ENCODE results near the gene SURF6.
A peak's percentile ranks its signal among the peaks of the same experiment; 100 is the strongest.
"Not testable (repeated sequence)": the region's sequence is repeated elsewhere in the genome, so short reads cannot be mapped to it uniquely, and the experiment has no call there.

SURF6 gene

DNA sequence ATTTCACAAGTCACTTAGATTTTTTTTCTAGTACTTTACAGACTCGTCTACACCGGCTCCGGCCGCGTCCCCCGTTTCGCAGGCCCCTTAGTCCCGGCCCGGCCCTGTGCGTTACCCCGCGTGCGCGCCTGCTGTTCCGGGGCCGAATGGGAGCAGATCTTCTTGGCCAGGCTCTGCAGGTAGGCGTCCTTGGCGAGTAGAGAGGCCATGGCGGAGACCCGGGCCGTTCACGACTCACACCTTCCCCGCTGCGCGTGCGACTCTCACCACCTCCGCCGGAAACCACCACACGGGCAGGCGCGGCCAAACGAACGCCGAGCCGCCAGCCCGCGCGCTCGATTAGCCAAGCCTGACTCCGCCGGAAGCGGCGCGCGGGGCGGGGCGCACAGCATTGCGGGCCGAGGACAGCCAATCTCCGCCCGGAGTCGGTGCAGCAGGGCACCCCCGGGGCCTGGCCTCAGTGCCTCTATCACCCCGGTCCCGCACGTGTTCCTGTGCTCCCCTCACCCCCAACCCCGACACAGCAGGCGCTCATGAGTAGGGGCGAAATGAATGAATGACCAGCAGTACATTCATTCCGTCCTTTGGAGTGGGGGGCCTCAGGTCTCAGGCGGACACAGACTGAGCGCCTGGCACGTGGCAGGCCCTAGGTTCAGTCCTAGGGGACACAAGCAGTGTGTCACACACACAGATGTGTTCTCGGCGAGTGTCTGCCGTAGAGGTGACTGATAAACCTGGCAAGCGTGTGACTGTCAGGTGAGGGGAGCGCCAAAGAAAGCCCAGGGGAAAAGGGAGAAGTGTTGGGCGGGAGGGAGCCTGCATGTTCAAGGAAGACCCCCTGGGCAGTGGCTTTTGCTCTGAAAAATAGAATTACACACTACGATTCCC lies at the start of gene SURF6:
SURF6 (minus strand) TSS at position 265 of the 888 bp plus-strand sequence; CDS start at position 209, 56 bp downstream.
- peak; percentile 81 for DNase-seq (ENCODE audit: low spot score)

DNA sequence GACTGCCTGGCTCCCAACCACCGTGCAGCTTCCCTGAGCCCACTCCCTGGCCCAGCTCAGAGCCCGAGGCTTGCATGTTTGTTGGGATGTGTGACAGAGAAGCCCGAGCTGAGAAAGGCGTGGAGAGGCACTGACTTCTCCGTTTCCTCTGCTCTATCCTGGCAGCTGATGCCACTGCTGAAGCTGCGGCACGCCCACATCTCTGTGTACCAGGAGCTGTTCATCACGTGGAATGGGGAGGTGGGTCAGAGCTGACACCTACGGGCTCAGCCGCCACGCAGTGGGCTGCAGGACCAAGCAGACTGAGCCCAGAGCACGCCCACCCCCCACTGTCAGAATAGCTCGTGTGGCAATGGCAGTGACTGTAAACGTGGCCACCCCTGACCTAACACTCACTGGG lies 49.5 kb upstream of the SURF6 start:
- no peak for DNase-seq (ENCODE audit: low spot score)

DNA sequence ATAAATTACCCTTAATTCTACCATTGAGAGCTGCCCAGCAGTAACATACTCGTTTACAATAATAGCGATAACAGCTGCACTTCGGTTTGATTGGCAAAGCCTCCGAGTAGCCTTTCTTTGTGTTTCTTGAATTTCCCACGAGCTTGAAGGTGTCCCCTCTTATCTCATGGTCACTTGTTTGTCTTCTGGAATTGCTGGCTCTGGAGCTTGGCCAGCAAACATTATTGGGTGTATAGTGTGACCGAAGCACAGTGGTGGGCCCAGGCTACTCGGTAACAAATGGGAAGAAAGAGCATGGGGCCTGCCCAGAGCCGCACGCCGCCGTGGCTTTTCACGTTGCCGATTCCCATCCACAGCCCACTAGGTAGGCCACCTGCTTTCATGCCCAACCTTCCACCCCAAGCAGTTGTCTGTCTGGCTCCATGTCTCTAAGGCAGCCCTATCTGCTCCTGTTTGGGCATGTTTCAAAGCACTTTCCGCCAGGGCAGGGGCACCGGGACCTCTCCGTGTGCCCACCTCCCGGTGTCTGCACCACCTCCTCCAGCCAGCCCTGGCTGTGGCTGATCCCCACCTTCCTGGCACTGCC lies 48.8 kb upstream of the SURF6 start:
- no peak for DNase-seq (ENCODE audit: low spot score)

DNA sequence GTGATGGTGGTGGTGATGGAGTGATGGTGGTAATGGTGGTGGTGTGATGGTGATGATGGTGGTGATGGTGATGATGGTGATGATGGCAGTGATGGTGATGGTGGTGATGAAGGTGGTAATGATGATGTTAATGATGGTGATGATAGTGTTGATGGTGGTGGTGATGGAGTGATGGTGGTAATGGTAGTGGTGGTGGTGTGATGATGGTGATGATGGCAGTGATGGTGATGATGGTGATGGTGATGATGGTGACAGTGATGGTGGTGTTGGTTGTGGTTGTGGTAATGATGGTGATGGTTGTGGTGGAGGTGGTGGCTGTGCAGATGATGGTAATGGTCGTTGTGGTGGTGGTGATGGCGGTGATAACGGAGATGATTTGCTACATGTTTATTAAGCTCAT lies 47.5 kb upstream of the SURF6 start:
- DNase-seq (ENCODE audit: low spot score) = no peak

DNA sequence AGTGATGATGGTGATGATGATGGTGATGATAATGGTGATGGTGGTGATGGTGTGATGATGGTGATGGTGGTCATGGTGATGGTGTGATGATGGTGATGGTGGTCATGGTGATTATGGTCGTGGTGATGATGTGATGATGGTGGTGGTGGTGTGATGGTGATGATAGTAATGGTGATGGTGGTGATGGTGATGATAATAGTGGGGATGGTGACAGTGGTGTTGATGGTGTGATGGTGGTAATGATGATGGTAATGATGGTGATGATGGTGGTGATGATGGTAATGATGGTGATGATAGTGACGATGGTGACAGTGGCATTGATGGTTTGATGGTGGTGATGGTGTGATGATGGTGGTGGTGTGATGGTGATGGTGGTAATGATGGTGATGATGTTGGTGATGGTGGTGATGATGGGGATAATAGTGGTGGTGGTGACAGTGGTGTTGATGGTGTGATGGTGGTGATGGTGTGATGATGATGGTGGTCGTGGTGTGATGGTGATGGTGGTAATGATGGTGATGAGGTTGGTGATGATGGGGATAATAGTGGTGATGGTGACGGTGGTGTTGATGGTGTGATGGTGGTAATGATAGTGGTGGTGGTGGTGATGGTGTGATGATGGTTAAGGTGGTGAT lies 46.6 kb upstream of the SURF6 start:
- DNase-seq (ENCODE audit: low spot score) = no peak

DNA sequence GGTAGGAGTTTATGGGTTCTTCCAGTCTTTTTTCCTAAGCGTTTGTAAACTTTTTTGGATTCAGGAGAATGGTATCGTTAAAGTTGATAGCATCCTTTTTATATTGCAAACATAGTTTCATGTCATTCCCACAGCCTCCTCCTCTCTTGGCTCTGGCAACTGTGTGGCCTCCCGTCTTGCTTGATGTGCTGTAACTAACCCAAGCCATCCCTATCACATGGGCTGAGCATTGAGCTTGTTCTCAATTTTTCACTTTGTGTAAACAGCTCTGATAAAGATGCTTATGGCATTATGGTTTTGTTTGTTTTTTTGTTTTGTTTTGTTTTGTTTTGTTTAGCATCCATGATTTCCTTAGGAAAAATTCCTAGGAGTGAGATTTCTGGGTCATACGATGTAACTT lies 44.7 kb upstream of the SURF6 start:
- DNase-seq (ENCODE audit: low spot score) = no peak

DNA sequence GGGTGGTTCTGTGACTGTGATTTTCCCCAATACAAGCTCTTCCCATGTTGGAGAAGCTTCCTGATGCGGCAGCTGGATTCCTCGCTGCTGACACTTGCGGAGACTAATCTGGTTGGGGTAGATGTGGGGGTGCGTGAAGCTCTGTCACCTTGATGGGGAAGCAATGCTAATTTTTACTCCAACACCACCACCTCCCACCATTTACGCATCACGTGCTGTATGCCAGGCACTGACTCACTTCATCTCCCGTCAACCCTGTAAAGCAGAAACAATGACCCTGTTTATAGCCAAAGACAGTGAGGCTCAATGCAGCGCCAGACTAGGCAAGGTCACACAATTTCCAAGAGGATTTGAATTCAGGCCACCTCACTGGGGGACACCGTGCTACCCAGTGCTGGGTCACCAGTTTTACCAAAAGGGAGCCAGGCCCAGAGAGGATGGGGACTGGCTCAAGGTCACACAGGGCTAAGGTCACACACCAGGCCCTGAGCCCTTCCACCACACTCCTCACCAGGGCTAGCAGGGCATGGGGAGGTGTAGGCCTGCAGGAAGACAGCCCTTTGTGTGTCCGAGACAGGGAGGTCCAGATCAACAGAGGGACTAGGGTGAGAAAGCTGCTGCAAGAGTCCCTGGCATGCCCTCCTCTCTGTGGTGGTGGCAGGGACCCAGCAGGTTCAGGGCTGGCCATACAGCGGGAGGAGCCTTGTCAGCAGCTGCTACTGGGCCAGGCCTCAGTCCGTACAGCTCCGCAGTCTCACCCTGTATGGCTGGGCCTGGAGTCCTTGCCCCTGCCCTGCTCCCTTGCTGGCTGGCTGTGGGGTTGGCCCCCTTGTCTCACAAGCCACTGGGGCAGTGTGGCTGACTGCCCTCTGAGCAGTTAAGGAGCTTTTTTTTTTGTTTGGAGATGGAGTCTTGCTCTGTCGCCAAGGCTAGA lies 43.4 kb upstream of the SURF6 start:
- DNase-seq (ENCODE audit: low spot score) = peak; percentile 85

DNA sequence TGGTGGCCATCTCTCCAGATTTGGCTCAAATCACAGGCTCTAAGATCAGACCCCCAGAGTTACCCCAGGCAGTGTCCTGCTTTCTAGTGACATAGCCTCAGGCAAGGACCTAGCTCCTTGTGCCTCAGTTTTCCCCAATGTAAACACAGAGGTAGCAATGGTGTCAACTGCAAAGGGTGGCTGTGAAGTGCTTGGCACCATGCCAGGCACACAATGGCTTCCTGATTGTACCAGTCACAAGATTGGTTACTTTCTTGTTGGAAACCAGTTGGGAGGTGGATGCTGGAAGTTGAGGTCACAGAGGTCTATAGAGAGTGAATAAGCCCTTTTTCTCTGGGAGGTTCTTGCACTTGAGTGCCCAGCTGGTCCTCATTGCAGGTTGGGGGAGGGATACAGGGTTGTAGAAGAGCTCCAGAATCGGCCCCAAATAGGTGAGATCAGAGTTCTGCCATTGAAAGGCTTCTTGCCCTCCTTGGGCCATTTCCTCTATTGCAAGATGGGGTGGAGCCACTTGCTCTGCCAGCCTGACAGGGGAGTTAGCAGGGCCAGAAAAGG lies 42.5 kb upstream of the SURF6 start:
- DNase-seq (ENCODE audit: low spot score) = no peak

DNA sequence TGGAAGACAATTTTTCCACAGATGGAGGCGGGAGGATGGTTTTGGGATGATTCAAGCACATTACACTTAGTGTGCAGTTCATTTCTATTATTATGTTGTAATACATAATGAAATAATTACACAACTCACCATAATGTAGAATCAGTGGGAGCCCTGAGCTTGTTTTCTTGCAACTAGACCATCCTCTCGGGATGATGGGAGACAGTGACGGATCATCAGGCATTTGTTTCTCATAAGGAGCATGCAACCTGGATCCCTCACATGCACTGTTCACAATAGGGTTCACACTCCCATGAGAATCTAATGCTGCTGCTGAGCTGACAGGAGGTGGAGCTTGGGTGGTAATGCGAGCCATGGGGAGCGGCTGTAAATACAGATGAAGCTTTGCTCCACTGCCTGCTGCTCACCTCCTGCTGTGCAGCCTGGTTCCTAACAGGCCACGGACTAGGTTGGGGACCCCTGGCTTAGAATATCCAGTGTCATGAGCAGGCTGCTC lies 41.8 kb upstream of the SURF6 start:
- no peak for DNase-seq (ENCODE audit: low spot score)

DNA sequence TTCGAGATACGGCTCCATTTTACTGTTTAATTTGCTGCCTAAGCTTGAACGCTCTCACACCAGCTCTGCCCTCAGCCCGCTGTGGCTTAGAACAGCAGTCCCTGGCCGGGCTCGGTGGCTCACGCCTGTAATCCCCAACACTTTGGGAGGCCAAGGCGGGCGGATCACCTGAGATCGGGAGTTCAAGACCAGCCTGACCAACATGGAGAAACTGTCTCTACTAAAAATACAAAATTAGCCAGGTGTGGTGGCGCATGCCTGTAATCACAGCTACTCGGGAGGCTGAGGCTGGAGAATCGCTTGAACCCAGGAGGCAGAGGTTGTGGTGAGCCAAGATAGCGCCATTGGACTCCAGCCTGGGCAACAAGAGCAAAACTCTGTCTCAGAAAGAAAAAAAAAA lies 41.3 kb upstream of the SURF6 start:
- not testable (repeated sequence) for DNase-seq (ENCODE audit: low spot score)

DNA sequence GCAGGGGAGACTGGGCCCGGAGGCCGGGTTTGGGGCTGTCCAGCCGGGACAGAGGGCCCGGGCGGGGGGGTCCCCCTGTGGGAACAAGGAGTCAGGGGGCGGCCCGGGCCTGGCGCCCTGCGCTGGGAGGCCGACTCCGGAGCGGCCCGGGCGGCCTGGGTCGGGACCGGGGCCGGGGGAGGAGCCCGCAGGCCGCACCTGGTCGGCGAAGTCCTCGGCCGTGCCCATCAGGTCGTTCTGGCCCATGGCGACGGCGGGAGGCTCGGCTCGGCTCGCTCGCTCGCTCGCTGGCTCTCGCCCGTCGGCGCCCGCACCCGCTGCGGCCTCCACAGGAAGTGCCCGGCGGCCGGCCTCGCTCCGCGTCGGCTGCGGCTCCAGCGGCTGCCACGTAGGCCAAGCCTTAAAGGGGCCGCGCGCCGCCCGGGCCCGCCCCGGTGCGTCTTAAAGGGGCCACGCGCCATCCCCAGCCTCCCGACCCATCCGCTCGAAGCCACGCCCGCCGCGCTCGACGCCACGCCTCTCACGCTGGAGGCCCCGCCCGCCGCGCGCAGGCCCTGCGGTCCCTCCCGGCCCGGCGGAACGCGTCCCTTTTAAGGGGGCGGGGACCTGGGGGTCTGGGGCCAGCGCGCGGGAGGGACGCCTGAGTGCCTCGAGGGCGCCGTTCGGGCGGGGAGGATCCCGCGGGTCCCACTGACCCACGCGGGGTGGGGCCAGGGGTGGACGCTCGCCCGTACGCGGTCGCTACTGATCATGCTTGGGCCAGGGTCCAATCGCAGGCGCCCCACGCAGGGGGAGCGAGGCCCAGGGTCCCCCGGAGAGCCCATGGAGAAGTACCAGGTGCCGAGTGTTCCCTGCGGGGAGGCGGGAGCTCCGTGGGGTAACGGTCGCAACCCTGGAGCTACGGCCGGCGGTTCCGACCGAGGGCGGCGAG lies 40.0 kb upstream of the SURF6 start, which contains the start of the genes STKLD1 and SURF4:
STKLD1 (plus strand) TSS at position 643 of the 931 bp plus-strand sequence; CDS start at position 751, 108 bp downstream.
SURF4 (minus strand) TSS at position 337 of the 931 bp plus-strand sequence; CDS start at position 246, 91 bp downstream.
- DNase-seq (ENCODE audit: low spot score) = peak; percentile 93

DNA sequence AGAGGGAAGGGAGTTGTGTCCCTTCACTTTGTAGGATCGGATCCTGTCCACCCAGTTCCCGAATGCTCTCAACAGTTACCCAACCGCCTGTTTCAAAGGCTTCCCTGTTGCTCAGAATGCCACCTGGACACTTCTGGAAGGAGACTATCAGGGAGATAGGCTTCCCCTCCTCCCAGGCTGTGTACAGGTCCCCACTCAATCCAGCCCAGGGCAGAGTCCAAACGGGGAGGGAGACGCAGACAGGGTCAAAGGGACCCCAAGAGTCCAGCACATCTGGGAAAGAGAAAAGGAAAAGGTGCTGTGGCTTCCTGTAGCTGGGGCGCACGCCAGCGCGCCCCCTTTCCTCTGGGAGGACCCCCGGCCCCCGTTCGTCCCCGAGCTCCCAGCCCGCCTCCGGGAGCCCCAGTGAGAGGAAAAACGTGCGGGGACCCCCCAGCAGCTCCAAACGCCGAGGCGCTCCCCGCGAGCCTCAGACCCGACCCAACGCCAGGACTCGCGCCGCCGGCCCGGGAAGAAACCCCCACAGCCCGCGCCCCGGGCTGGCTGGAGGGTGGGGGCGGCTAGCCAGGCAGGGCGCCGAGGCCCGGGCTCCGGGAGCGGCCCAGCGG lies 39.2 kb upstream of the SURF6 start:
- DNase-seq (ENCODE audit: low spot score) = no peak

DNA sequence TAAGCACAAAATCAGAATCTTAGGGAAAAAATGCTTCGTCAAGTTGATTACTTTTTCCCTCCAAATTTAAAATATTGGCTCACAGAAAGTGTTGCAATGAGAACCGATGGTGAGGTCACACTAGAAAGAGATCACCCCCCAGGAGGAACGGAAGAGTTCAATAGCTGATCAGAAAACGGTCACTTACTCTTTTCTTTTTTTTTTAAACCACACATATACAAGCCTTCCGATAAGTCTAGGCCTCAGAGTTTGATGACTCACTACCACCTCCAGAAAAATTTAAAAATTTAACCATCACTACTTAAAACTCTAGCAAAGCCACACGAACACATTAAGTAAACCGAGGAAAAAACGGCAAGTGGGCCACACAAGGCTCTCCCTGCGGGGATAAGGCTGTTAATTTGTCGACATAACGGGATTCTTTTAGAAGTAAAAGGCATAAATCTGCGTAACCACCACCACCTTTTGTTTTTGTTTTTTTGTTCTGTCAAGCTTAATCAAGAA lies 38.7 kb upstream of the SURF6 start:
- no peak for DNase-seq (ENCODE audit: low spot score)

DNA sequence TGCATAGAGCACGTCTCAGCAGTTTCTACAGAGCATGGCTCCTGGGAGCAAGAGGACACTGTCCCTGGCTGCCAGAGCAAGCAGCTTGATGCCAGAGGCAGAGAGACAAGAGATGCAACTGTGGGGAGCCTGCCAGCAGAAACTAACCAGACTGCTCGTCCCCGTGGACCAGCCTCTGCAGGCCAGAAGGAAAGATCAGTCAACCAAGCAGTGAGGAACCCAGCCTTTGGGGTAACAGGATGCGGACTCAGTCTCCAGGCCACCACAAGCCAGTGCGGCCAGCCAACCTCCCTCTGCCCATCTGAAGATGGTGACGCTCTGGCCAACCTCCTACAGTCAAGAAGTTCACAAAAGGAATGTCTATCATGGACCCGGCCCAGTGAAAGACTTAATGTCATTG lies 36.2 kb upstream of the SURF6 start:
- DNase-seq (ENCODE audit: low spot score) = no peak

DNA sequence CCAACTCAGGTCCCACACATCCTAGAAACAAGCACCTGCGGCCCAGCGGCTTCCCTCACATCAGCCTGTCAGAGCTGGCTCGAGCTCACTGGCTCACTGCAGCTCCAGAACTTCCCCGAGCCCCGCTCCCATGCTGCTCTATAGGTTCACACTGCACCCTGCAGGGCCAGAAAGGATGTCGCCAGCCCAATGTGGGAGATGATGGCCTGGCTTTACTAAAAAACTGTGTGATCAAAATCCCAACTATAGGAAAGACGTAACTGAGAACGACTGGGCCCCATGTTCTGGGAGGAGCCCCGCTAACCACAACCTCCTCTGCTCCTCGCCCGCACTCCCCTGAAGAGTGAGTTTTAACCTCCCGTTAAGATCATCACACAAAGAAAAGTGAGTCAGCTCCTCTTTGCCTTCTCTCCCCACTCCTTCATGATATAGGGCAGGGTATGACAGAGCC lies 35.3 kb upstream of the SURF6 start:
- DNase-seq (ENCODE audit: low spot score) = no peak

DNA sequence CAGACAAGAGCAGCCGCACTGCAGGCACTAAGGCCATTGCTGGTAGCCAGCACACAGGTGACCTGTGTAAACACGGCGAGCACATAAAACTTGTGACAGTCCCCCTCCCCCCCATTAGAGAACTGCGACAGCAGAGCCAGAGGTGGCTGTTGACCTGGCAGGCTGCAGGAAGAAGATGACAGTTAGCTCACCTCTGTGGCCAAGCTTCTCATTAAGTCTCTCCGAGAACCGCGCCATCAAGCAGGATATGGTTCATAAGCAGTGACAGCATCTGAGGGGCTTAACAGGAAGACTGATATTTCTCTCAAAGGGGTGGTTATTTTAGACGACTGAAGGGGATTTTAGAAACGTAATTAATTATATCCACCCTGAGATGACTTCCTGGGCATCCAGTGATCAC lies 34.7 kb upstream of the SURF6 start:
- no peak for DNase-seq (ENCODE audit: low spot score)

DNA sequence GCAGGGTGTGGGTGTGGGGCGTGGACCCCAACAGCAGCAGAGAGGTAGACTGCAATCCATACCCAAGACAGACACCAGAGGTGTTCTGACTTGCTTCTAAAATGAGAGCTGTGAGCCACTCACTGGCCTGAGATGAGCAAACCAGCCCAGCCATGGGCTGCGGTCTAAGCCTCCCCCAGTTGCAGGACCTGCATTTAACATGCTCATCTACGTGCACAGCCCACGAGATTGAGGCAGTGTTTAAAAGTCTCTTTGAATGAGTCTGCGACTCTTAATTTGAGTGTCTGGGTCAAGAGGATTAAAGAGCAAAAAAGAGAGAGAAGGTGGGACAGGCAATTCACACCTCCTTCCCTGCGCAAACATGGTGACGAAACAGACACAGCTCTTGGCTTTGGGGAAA lies 33.9 kb upstream of the SURF6 start:
- no peak for DNase-seq (ENCODE audit: low spot score)

DNA sequence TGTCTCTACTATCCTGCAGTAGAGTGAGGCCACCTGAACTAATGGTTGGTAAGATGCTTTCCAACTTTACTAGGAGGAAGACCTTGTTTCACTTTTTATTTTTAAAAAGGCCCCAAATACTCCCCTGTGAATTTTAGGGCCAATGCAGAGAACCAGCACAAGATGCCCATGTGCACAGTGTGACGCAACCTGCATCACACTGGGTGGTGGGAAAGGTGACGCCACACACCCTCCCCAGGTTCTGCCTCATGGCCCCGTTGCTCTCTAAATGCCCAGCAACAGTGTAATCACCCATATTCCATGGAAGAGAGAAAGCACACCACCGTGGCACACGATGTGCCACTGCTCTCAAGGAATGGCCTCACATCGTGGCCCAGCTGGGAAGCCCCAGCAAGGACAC lies 33.4 kb upstream of the SURF6 start:
- DNase-seq (ENCODE audit: low spot score) = no peak

DNA sequence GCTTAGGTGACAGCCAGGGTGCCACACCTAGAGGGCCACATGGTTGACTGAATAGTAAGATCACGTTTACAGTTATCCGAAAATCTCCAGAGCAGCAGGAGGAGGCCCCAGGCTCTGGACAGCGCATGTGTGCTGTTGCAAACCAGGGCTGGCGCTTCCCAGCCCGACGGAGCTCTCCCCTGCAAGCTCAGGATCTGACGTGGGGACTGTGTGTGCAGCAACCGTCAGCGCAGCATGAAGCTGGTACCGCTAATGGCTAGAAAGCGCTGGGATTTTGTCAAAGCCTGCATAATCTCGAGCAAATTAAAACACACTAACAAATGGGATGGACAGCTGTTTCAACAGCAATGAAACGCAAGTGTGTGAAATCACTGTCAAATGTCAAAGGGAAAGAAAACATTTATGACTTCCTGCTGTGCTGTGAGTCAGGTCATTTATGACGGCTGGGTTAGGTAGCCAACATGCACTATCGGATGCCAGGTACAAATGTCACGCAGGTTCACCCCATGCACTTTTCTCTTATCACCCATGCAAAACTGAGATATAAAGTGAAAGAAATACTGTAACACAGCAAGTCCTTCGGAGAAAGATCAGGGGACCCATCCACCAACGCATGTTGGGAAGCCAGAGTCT lies 32.4 kb upstream of the SURF6 start:
- DNase-seq (ENCODE audit: low spot score) = no peak

Data from pons (tissue), 1 donor.